H1 (cell line): ENCODE results near the gene TLE5.

Experiments
- CHD2 ChIP-seq: IDR thresholded peaks from 2 replicates; pipeline ENCODE4 v1.6.1; 2012; ENCODE audit warnings: low read length, improper control_type of control experiment
- EP300 ChIP-seq, 2 experiments: IDR thresholded peaks; 1 replicate in 1 of 2; 2 replicates in 1 of 2; pipeline ENCODE4 v1.6.1; 2011 to 2012; ENCODE audit warnings: low read depth in 2 of 2, low read length in 2 of 2, mild to moderate bottlenecking in 2 of 2, borderline replicate concordance in 1 of 2, inconsistent platforms in 1 of 2, moderate library complexity in 1 of 2
- TF ChIP-seq, protein P1 (sequence below), 3 experiments: IDR thresholded peaks; 1 replicate in 2 of 3; 2 replicates in 1 of 3; pipeline versions ENCODE4 v1.5.1 to v1.6.1; 2011; ENCODE audit warnings: low read length in 3 of 3, mild to moderate bottlenecking in 3 of 3, inconsistent platforms in 2 of 3, low read depth in 1 of 3, moderate library complexity in 1 of 3; ENCODE audit not compliant: insufficient read depth in 1 of 3; ENCODE audit errors: control extremely low read depth in 1 of 3

DNA sequence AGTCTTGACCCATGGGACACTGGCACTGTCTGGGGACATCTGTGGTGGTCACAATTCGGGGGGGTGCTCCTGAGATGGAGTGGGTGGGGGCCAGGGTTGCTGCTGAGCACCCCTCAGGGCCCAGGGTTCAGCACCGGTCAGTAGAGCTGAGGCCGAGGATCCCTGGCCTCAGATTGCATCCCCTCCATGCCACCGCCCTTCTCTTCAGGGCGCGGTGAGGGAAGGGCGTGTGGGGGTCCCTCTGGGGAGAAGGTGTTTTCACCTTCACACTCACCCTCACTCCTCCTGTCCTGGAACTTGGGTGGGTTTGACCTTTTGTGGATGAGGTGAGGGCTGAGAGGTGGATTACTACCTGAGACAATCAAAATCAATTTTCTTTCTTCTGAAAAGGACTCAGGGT is 45.4 kb upstream of the TLE5 start:
- TF ChIP-seq CHD2 (no peak), EP300 (IDR thresholded peaks at IDR 0.05; ENCODE audit: borderline replicate concordance in 1 of 2, low read depth in 2 of 2, low read length in 2 of 2) (no peak)
- TF ChIP-seq, protein P1, sequence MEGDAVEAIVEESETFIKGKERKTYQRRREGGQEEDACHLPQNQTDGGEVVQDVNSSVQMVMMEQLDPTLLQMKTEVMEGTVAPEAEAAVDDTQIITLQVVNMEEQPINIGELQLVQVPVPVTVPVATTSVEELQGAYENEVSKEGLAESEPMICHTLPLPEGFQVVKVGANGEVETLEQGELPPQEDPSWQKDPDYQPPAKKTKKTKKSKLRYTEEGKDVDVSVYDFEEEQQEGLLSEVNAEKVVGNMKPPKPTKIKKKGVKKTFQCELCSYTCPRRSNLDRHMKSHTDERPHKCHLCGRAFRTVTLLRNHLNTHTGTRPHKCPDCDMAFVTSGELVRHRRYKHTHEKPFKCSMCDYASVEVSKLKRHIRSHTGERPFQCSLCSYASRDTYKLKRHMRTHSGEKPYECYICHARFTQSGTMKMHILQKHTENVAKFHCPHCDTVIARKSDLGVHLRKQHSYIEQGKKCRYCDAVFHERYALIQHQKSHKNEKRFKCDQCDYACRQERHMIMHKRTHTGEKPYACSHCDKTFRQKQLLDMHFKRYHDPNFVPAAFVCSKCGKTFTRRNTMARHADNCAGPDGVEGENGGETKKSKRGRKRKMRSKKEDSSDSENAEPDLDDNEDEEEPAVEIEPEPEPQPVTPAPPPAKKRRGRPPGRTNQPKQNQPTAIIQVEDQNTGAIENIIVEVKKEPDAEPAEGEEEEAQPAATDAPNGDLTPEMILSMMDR (IDR thresholded peaks at IDR 0.05; ENCODE audit: control extremely low read depth in 1 of 3, insufficient read depth in 1 of 3, low read depth in 1 of 3, low read length in 3 of 3), result no peak
